ENCODE data around the gene SERPIND1.

DNA sequence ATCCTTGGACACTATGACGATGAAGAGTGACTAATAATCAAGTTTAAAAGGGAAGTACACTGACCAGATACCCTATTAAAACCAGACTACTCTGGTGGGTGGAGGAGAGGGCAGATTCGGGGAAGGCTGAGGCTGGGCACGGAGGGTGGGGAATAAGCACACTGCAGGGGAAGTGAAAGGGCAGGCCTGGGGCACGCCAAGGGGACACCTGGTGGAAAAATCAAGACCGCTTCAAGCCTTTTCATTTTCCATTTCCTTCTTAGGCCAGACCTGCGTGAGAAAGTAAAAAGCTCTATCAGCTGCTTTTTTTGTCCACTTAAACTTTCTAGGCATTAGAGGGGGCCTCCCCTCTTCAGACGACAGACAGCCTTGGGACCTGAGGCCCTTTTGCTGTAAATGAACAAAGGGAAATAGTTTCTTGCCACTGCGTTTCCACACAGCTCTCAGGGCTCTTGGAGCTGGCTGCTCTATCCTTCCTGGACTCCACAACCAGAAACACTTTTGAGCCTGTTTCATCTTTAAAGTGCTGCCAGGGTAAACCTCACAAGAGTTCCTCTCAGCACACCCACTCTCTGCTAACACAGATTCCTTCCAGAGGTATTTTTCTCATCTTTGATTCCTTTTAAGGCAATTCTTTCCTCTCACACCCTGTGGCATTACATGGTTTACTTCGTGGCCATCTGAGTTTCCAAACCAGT, 25.0 kb upstream of the SERPIND1 start:
- TF ChIP-seq, protein P1, sequence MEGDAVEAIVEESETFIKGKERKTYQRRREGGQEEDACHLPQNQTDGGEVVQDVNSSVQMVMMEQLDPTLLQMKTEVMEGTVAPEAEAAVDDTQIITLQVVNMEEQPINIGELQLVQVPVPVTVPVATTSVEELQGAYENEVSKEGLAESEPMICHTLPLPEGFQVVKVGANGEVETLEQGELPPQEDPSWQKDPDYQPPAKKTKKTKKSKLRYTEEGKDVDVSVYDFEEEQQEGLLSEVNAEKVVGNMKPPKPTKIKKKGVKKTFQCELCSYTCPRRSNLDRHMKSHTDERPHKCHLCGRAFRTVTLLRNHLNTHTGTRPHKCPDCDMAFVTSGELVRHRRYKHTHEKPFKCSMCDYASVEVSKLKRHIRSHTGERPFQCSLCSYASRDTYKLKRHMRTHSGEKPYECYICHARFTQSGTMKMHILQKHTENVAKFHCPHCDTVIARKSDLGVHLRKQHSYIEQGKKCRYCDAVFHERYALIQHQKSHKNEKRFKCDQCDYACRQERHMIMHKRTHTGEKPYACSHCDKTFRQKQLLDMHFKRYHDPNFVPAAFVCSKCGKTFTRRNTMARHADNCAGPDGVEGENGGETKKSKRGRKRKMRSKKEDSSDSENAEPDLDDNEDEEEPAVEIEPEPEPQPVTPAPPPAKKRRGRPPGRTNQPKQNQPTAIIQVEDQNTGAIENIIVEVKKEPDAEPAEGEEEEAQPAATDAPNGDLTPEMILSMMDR (IDR thresholded peaks at IDR 0.05; ENCODE audit: low read depth, low read length): no peak
- TF ChIP-seq MYC (IDR thresholded peaks at IDR 0.05; ENCODE audit: low read depth, low read length): no peak

All from NB4 (cell line).